ENCODE results near the gene EVL. TPM values are rescaled to one million over a fixed set of nuclear protein-coding genes. Genes with fewer than 3 reads are reported as not detected.
"Not testable (repeated sequence)": the region's sequence is repeated elsewhere in the genome, so short reads cannot be mapped to it uniquely, and the experiment has no call there.

EVL gene
- total and polyA plus RNA-seq, 10 of the 15 experiments (the other 5 are each of a cell fraction or from before 2014, with no cell fraction given) = 11.9 to 341 (median 89.8) TPM

GRCh38 chr14:100181876-100182551, 116.8 kb downstream of the EVL start:
- H3K4me1 ChIP-seq (ENCODE audit: control insufficient read depth, insufficient read depth, low read length); H3K4me3 ChIP-seq; H3K36me3 ChIP-seq (ENCODE audit: control insufficient read depth in 2 of 2, insufficient read depth in 2 of 2, low read length in 1 of 2); FAIRE-seq; ATAC-seq; H3K79me2 ChIP-seq (ENCODE audit: control insufficient read depth, insufficient read depth, low read length); in situ Hi-C loops (cut with MboI); H3K4me2 ChIP-seq (ENCODE audit: control insufficient read depth, insufficient read depth); H2AFZ ChIP-seq (ENCODE audit: control insufficient read depth, low read depth, low read length); intact Hi-C loops (cut with micrococcal nuclease; ENCODE audit: unreplicated experiment); CTCF ChIA-PET; BruUV-seq (replicated peaks); POLR2A ChIA-PET; H3K27ac ChIP-seq (ENCODE audit: control insufficient read depth, insufficient read depth); SMC1A ChIA-PET (ENCODE audit: uncharacterized antibody, unreplicated experiment); H3K9ac ChIP-seq (ENCODE audit: control insufficient read depth, insufficient read depth, low read length); RAD21 ChIA-PET (ENCODE audit: unreplicated experiment); H3K9me3 ChIP-seq (replicated peaks; ENCODE audit: control insufficient read depth, insufficient read depth, low read length); DNase-seq (ENCODE audit: low read depth, low spot score); H4K20me1 ChIP-seq (ENCODE audit: control insufficient read depth, insufficient read depth); H3K27me3 ChIP-seq (replicated peaks in 1 of 2; ENCODE audit: control insufficient read depth in 2 of 2, insufficient read depth in 2 of 2, low read length in 1 of 2): not testable (repeated sequence)
- WGBS (ENCODE audit: insufficient coverage, insufficient replicate concordance, low lambda C conversion rate, missing lambda C conversion rate) = 62% methylated on average over 3 of the region's 4 CpGs

- H3K9ac ChIP-seq (ENCODE audit: control insufficient read depth, insufficient read depth, low read length) = no peak overlapping the region
- no peak overlapping the region for H2AFZ ChIP-seq (ENCODE audit: control insufficient read depth, low read depth, low read length)
- no peak overlapping the region for H3K27ac ChIP-seq (ENCODE audit: control insufficient read depth, insufficient read depth)
- peaks cover 3% of the 10 kb centered on the region; the same call in 1 of the 2 replicates for H3K4me1 ChIP-seq (ENCODE audit: control insufficient read depth, insufficient read depth, low read length)
- ATAC-seq (no peak), FAIRE-seq (no peak), DNase-seq (ENCODE audit: low read depth, low spot score) (no peak)
- H3K27me3 ChIP-seq (replicated peaks in 1 of 2; ENCODE audit: control insufficient read depth in 2 of 2, insufficient read depth in 2 of 2, low read length in 1 of 2) = no peaks in the 10 kb centered on the region
- SMC1A ChIA-PET (ENCODE audit: uncharacterized antibody, unreplicated experiment) = no interaction called here
- TF ChIP-seq SIX5 (IDR thresholded peaks at IDR 0.05; ENCODE audit: low read depth, low read length, severe bottlenecking) (no peak), MXI1 (IDR thresholded peaks at IDR 0.05; ENCODE audit: low read depth, low read length) (no peak), MEF2B (IDR thresholded peaks at IDR 0.05; ENCODE audit: partially characterized antibody, poor library complexity, severe bottlenecking) (no peak)
- TF ChIP-seq, protein P1, sequence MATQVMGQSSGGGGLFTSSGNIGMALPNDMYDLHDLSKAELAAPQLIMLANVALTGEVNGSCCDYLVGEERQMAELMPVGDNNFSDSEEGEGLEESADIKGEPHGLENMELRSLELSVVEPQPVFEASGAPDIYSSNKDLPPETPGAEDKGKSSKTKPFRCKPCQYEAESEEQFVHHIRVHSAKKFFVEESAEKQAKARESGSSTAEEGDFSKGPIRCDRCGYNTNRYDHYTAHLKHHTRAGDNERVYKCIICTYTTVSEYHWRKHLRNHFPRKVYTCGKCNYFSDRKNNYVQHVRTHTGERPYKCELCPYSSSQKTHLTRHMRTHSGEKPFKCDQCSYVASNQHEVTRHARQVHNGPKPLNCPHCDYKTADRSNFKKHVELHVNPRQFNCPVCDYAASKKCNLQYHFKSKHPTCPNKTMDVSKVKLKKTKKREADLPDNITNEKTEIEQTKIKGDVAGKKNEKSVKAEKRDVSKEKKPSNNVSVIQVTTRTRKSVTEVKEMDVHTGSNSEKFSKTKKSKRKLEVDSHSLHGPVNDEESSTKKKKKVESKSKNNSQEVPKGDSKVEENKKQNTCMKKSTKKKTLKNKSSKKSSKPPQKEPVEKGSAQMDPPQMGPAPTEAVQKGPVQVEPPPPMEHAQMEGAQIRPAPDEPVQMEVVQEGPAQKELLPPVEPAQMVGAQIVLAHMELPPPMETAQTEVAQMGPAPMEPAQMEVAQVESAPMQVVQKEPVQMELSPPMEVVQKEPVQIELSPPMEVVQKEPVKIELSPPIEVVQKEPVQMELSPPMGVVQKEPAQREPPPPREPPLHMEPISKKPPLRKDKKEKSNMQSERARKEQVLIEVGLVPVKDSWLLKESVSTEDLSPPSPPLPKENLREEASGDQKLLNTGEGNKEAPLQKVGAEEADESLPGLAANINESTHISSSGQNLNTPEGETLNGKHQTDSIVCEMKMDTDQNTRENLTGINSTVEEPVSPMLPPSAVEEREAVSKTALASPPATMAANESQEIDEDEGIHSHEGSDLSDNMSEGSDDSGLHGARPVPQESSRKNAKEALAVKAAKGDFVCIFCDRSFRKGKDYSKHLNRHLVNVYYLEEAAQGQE (IDR thresholded peaks at IDR 0.05; ENCODE audit: low read depth, low read length) = no peak
- WGBS (ENCODE audit: insufficient coverage, insufficient replicate concordance, low lambda C conversion rate, missing lambda C conversion rate) = 98% methylated on average over 12 of the region's 12 CpGs
- BruUV-seq (replicated peaks) = no TSS peak
- RAD21 ChIA-PET (ENCODE audit: unreplicated experiment) = no interaction called here
- in situ Hi-C loops (cut with MboI) (loop anchor here (5.0 kb wide), 1 partner anchor 205 kb away; no protein-coding TSS in a partner anchor), intact Hi-C loops (cut with micrococcal nuclease; ENCODE audit: unreplicated experiment) (no loop called here)
- CTCF ChIA-PET = interaction anchor here (0.6 kb wide), 1 partner anchor 59 kb away, joined by 5 read pairs; no protein-coding TSS in a partner anchor
- no peaks in the 10 kb centered on the region for H3K9me3 ChIP-seq (replicated peaks; ENCODE audit: control insufficient read depth, insufficient read depth, low read length)
- no peaks in the 10 kb centered on the region for H3K36me3 ChIP-seq (ENCODE audit: control insufficient read depth in 2 of 2, insufficient read depth in 2 of 2, low read length in 1 of 2)
- H4K20me1 ChIP-seq (ENCODE audit: control insufficient read depth, insufficient read depth) = no peaks in the 10 kb centered on the region
- no peak overlapping the region for H3K4me3 ChIP-seq
- no peaks in the 10 kb centered on the region for H3K79me2 ChIP-seq (ENCODE audit: control insufficient read depth, insufficient read depth, low read length)
- no peak overlapping the region for H3K4me2 ChIP-seq (ENCODE audit: control insufficient read depth, insufficient read depth)
- POLR2A ChIA-PET = no interaction called here
Observed at GRCh38 chr14:100187247-100187833, 122.1 kb downstream of the EVL start.

Data from GM12878 (cell line).